NCI-H748 (cell line): Measurements from ENCODE around the gene CNPY4.

Experiments
- DNase-seq: peaks from one replicate; lab custom pipeline; 2025; ENCODE audit not compliant: unreplicated experiment; lab: John Stamatoyannopoulos, UW

CNPY4 gene

DNA sequence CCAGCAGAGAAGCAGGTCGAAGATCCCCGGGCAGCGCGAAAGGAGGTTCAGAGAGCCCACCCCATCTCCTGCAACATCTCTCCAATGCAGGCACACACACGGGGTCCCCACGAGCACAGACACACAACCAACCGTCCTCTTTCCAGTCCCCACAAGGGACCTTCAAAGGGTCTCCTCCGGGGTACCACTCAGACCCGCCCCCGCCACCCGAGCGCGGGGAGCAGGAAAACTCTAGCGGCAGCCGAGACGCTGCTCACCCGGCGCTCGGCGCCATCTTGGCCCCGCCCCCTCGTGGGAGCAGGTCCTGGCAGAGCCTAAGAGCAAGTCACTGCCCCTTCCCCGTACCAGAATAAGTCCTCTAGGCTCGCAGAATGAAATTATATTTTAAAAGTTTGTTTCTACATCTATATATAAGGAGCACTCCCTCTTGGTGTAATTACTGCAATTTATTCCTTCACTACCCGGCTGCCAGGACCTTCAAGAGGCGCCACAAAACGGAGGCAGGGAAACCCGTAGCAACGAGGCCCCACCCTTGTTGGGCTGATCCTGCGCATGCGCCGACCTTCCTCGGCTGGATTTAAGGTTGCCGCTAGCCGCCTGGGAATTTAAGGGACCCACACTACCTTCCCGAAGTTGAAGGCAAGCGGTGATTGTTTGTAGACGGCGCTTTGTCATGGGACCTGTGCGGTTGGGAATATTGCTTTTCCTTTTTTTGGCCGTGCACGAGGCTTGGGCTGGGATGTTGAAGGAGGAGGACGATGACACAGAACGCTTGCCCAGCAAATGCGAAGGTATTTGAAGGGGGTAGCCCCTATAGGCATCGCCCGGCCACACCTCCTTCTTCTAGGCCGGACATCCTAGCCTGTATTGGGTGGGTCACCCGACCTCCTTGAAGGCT lies at the start of gene CNPY4, which contains the start of gene TAF6:
CNPY4 (plus strand) TSS at position 563 of the 898 bp plus-strand sequence; CDS start at position 674, 111 bp downstream.
TAF6 (minus strand) TSS at position 287 of the 898 bp plus-strand sequence. CDS start 5,149 bp downstream, outside the sequence.
- DNase-seq, result peak; percentile 94

GRCh38 chr7:100069991-100070390 lies 49.4 kb upstream of the CNPY4 start:
- no peak for DNase-seq

- no peak for DNase-seq
Observed at GRCh38 chr7:100071018-100071723, 48.3 kb upstream of the CNPY4 start.

DNA sequence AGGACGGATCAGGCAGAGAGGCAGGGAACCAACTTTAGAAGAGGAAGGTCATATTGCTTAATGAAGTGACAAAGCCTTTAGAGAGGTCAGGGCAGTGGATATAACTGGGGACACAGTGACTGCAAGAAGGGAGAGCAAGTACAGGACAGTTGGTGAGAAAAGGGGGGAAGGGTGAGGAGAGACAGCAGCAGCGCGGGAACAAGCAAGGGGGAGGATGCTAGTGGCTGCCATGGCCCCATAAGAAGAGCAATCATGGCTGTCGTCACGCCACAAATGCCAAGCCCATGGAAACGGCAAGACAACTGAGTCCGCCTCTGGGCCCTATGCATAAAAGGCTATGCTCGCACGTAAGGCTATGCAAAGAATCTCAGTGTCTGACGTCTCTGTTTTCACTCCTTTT lies 47.0 kb upstream of the CNPY4 start:
- no peak for DNase-seq

GRCh38 chr7:100074841-100075240 lies 44.6 kb upstream of the CNPY4 start:
- no peak for DNase-seq

DNA sequence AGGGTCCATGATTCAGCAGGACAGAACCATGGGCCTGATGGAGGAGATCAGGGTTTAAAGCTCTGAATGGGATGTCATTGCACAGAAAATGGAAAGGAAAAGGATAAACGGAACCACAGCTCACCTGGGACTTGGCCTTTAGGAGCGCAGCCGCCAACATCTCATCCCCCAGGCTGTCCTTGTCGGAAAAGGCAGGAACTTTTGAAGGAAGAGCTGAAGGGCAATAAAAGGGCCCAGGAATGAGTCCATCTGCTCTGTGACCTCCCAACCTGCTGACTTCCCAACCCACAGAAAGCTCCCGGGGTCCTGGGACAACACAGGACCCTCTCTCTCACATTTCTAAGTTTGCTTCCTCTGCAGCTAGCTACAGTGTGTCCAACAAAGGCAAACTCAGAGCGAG lies 44.0 kb upstream of the CNPY4 start:
- no peak for DNase-seq

DNA sequence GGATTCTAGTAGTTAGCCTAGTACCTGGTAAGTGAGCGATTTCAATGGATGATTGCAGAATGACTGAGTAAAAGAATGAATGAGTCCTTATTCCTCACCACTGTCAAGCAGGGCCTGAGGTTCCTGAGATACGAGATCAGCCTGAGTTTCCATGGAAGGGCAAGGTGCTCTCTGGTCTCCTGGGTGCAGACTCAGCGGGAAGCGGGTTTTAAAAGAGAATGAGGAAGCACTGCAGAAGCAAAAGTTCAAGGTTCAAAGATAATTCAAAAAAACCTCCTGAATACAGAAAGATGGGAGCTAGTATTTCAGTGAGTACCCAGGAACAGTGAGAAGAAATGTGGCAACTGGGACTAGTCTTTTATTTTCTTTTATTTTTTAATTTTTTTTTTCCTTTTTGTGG lies 42.2 kb upstream of the CNPY4 start:
- DNase-seq, result no peak

- DNase-seq, result no peak
Observed at GRCh38 chr7:100079024-100079560, 40.3 kb upstream of the CNPY4 start.

GRCh38 chr7:100080907-100081534 lies 38.4 kb upstream of the CNPY4 start:
- DNase-seq, result peak; percentile 81

DNA sequence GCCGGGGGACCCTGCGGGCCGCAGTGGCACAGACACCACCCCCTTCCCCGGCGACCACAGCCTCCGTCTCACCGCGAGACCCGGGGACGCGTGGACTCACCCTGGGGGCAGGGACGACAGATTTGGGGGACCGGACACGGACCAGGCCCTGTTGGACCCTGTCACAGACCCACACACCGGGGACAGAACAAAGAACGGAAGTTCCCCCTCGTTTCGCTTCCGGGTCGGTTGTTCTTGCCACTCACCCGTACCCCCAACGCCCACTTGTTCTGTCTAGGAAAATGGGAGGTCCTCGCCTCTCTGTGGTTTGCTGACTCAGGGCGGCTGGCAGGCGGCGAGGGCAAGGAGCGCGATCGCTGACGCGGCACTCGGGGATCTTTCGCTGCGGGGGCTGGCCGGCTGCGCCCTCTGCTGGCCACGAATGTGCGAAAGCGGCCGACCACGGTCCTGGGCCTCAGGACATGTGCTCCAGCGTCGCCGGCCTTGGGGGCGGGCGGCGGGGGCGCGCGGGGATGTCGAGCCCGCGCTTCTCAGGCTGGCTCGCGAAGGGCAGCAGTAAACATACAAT lies 37.8 kb upstream of the CNPY4 start, which contains the start of gene ZNF3:
ZNF3 (minus strand) TSS at position 189 of the 568 bp plus-strand sequence. CDS start 4,366 bp downstream, outside the sequence.
- DNase-seq, result peak; percentile 98

GRCh38 chr7:100082978-100083377 lies 36.5 kb upstream of the CNPY4 start:
- DNase-seq, result no peak

GRCh38 chr7:100085515-100085914 lies 33.9 kb upstream of the CNPY4 start:
- DNase-seq, result no peak

DNA sequence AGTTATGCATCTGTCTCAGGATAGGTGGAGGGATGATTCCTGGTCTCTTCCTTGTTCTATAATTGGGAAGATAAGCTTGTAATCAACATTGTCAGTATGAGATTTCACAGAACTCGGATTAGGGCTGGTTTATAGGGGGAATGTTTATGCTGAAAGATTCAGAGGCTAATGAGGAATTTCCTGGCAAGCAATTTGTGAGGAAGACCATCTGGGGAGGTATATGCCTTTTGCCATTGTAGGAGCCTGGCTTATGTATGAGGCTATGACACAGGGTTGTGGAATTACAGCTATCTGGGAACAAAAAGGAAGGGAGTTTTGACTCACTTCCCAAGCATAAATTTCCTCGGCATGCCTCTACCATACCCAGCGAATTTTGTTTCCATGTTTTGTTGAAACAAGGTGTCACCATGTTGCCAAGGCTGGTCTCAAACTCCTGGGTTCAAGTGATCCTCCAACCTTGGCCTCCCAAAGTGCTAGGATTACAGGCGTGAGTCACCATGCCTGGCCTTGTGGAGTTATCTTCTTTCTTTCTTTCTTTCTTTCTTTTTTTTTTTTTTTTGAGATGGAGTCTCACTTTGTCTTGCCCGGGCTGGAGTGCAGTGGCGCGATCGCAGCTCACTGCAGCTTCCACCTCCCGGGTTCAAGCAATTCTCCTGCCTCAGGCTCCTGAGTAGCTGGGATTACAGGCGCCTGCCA lies 32.2 kb upstream of the CNPY4 start:
- DNase-seq, result no peak

DNA sequence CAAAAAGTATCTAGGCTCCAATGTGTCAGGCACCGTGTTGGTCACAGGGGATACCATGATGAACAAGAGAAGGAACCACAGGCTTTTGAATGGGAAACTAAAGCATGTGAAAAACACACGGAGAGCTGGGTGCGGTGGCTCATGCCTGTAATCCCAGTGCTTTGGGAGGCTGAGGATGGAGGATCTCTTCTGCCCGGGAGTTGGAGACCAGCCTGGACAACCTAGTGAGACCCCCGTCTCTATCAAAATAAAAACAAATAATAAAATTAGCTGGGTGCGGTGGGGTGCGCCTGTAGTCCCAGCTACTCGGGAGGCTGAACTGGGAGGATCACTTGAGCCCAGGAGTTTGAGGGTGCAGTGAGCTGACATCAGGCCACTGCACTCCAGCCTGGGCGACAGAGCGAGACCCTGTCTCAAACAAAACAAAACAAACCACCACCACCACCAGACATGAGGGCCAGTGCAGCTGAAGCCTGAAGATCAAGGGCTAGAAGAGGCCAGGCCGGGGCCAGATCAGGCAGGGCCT lies 31.3 kb upstream of the CNPY4 start:
- no peak for DNase-seq

GRCh38 chr7:100088621-100089457 lies 30.6 kb upstream of the CNPY4 start, which contains the start of gene COPS6:
Gene COPS6 (plus strand): TSS chr7:100088969. CDS start chr7:100088991, 22 bp downstream.
- DNase-seq, result peak; percentile 82

DNA sequence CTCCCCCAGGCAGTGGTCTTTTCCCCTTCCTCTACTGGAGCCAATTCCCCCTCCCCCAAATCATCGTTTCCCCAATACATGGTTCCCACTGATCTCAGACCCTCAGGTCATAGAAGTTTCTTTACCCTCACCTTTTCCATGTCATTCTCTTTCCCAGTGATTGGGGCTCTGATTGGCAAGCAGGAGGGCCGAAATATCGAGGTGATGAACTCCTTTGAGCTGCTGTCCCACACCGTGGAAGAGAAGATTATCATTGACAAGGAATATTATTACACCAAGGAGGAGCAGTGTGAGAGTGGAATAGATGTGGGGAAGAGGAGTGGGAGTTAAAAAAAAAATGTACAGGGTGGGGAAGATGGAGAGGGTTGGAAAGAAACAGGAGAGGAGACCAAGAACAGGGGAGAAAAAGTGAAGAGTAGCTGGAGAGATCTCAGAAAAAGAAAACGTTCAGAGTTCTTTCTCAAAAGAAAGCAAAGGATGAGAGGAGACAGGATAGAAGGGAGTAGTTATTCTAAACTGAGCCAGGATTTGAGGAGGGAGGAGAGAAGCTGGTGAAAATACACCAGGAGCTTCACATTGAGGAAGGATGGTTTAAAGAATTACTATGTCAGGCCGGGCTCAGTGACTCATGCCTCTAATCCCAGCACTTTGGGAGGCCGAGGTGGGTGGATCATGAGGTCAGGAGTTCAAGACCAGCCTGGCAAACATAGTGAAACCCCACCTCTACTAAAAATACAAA lies 29.8 kb upstream of the CNPY4 start:
- DNase-seq, result no peak

- peak; percentile 28 for DNase-seq
Observed at GRCh38 chr7:100090527-100091410, 28.7 kb upstream of the CNPY4 start.
